NB4 (cell line): Measurements from ENCODE around the gene MRPL12.

Source experiments
- CTCF ChIP-seq: IDR thresholded peaks from one replicate; pipeline ENCODE4 v1.5.1; 2012; ENCODE audit warnings: low read depth, low read length
- MAX ChIP-seq: IDR thresholded peaks from 2 replicates; pipeline ENCODE4 v1.6.1; 2011; ENCODE audit warnings: low read depth, low read length
- MYC ChIP-seq: IDR thresholded peaks from 2 replicates; pipeline ENCODE4 v1.6.1; 2011; ENCODE audit warnings: low read depth, low read length
- POLR2A ChIP-seq: IDR thresholded peaks from 2 replicates; pipeline ENCODE4 v1.6.1; 2011; ENCODE audit warnings: mild to moderate bottlenecking; ENCODE audit not compliant: insufficient read length; ENCODE audit errors: extremely low read depth

GRCh38 chr17:81690066-81690465, 13.1 kb upstream of the MRPL12 start:
- TF ChIP-seq CTCF: no peak
- TF ChIP-seq POLR2A: no peak
- no peak for TF ChIP-seq MAX
- TF ChIP-seq MYC: no peak
